Liver (tissue), 3 donors: ENCODE data around the gene PRSS33.

Source experiments
- FOXA1 ChIP-seq: IDR thresholded peaks from 2 replicates; pipeline ENCODE4 v1.6.1; 2016; ENCODE audit warnings: antibody characterized with exemption
- FOXA2 ChIP-seq: IDR thresholded peaks from 2 replicates; pipeline ENCODE4 v1.6.1; 2016; ENCODE audit warnings: antibody characterized with exemption
- GABPA ChIP-seq, 2 donors: IDR thresholded peaks in 1 of 2; conservative IDR thresholded peaks in 1 of 2; 2 replicates each; pipeline ENCODE4 v1.6.1; 2016; ENCODE audit warnings: antibody characterized with exemption in 2 of 2, mild to moderate bottlenecking in 1 of 2, moderate library complexity in 1 of 2
- HNF4G ChIP-seq: IDR thresholded peaks from 2 replicates; pipeline ENCODE4 v1.6.1; 2016; ENCODE audit warnings: antibody characterized with exemption
- RXRA ChIP-seq, 2 donors: IDR thresholded peaks; 2 replicates each; pipeline ENCODE4 v1.6.1; 2017 to 2018; ENCODE audit warnings: antibody characterized with exemption in 2 of 2, mild to moderate bottlenecking in 1 of 2
- SP1 ChIP-seq: IDR thresholded peaks from 2 replicates; pipeline ENCODE4 v1.6.1; 2018; ENCODE audit warnings: antibody characterized with exemption, mild to moderate bottlenecking
- TAF1 ChIP-seq: conservative IDR thresholded peaks from 2 replicates; pipeline ENCODE4 v1.6.1; 2016; ENCODE audit warnings: antibody characterized with exemption, mild to moderate bottlenecking
- YY1 ChIP-seq: IDR thresholded peaks from 2 replicates; pipeline ENCODE4 v1.6.1; 2016; ENCODE audit warnings: antibody characterized with exemption, mild to moderate bottlenecking
- TF ChIP-seq, protein P1 (sequence below): fragments of 150-350 bp; IDR thresholded peaks from 2 replicates; pipeline ENCODE4 v1.5.1; 2017; ENCODE audit warnings: improper control_type of control experiment, low read depth, low read length; ENCODE audit not compliant: missing input control
- TF ChIP-seq, protein P2 (sequence below): IDR thresholded peaks from 2 replicates; pipeline ENCODE4 v1.6.1; 2016; ENCODE audit warnings: antibody characterized with exemption
- TF ChIP-seq, protein P3 (sequence below): IDR thresholded peaks from 2 replicates; pipeline ENCODE4 v1.6.1; 2016; ENCODE audit warnings: antibody characterized with exemption, mild to moderate bottlenecking
- donor health status: healthy.
- donor health status: healthy.

DNA sequence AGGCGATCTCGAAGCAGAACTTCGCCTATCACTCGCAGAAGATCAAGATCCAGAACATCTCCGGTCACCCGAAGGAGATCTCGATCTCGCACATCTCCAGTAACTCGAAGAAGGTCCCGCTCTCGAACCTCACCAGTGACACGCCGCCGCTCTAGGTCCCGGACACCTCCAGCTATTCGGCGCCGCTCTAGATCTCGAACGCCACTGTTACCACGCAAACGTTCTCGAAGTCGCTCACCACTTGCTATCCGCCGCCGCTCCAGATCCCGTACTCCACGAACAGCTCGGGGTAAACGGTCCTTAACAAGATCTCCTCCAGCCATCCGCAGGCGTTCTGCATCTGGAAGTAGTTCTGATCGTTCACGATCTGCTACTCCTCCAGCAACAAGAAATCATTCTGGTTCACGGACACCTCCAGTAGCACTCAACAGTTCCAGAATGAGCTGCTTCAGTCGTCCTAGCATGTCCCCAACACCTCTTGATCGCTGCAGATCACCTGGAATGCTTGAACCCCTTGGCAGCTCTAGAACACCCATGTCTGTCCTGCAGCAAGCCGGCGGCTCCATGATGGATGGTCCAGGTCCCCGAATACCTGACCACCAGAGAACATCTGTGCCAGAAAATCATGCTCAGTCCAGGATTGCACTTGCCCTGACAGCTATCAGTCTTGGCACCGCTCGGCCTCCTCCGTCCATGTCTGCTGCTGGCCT, 20.8 kb downstream of the PRSS33 start:
- TF ChIP-seq RXRA (IDR thresholded peaks at IDR 0.05): no peak
- TF ChIP-seq, protein P1, sequence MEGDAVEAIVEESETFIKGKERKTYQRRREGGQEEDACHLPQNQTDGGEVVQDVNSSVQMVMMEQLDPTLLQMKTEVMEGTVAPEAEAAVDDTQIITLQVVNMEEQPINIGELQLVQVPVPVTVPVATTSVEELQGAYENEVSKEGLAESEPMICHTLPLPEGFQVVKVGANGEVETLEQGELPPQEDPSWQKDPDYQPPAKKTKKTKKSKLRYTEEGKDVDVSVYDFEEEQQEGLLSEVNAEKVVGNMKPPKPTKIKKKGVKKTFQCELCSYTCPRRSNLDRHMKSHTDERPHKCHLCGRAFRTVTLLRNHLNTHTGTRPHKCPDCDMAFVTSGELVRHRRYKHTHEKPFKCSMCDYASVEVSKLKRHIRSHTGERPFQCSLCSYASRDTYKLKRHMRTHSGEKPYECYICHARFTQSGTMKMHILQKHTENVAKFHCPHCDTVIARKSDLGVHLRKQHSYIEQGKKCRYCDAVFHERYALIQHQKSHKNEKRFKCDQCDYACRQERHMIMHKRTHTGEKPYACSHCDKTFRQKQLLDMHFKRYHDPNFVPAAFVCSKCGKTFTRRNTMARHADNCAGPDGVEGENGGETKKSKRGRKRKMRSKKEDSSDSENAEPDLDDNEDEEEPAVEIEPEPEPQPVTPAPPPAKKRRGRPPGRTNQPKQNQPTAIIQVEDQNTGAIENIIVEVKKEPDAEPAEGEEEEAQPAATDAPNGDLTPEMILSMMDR: no peak
- no peak for TF ChIP-seq TAF1
- TF ChIP-seq, protein P2, sequence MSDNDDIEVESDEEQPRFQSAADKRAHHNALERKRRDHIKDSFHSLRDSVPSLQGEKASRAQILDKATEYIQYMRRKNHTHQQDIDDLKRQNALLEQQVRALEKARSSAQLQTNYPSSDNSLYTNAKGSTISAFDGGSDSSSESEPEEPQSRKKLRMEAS: no peak
- TF ChIP-seq, protein P3, sequence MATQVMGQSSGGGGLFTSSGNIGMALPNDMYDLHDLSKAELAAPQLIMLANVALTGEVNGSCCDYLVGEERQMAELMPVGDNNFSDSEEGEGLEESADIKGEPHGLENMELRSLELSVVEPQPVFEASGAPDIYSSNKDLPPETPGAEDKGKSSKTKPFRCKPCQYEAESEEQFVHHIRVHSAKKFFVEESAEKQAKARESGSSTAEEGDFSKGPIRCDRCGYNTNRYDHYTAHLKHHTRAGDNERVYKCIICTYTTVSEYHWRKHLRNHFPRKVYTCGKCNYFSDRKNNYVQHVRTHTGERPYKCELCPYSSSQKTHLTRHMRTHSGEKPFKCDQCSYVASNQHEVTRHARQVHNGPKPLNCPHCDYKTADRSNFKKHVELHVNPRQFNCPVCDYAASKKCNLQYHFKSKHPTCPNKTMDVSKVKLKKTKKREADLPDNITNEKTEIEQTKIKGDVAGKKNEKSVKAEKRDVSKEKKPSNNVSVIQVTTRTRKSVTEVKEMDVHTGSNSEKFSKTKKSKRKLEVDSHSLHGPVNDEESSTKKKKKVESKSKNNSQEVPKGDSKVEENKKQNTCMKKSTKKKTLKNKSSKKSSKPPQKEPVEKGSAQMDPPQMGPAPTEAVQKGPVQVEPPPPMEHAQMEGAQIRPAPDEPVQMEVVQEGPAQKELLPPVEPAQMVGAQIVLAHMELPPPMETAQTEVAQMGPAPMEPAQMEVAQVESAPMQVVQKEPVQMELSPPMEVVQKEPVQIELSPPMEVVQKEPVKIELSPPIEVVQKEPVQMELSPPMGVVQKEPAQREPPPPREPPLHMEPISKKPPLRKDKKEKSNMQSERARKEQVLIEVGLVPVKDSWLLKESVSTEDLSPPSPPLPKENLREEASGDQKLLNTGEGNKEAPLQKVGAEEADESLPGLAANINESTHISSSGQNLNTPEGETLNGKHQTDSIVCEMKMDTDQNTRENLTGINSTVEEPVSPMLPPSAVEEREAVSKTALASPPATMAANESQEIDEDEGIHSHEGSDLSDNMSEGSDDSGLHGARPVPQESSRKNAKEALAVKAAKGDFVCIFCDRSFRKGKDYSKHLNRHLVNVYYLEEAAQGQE: no peak
- TF ChIP-seq SP1: no peak
- TF ChIP-seq GABPA (IDR thresholded peaks at IDR 0.05 in 1 of 2, conservative IDR thresholded peaks at IDR 0.05 in 1 of 2): no peak
- no peak for TF ChIP-seq YY1
- no peak for TF ChIP-seq HNF4G
- TF ChIP-seq FOXA2: no peak
- TF ChIP-seq FOXA1: no peak
